HepG2 (cell line): ENCODE data around the gene PSENEN. TPM values are rescaled to one million over a fixed set of nuclear protein-coding genes. Genes with fewer than 3 reads are reported as not detected.

Experiments used
- ARID4A ChIP-seq: sonication (generic); formaldehyde crosslinking; IDR thresholded peaks from 2 replicates; pipeline ENCODE4 v1.5.0; 2020; ENCODE audit warnings: mild to moderate bottlenecking, missing genetic modification reagents, borderline replicate concordance
- CBFB ChIP-seq: sonication (generic); formaldehyde crosslinking; IDR thresholded peaks from 2 replicates; pipeline ENCODE4 v1.4.0; 2020; ENCODE audit warnings: missing genetic modification reagents
- CSRNP1 ChIP-seq: sonication (generic); formaldehyde crosslinking; IDR thresholded peaks from 2 replicates; pipeline ENCODE4 v1.8.1; 2023; ENCODE audit warnings: mild to moderate bottlenecking, missing genetic modification reagents
- FOSL2 ChIP-seq: sonication (generic); formaldehyde crosslinking; IDR thresholded peaks from 2 replicates; pipeline ENCODE4 v1.4.0; 2020; ENCODE audit warnings: missing genetic modification reagents
- FOXA1 ChIP-seq, 2 experiments: fragments of 450-650 bp in 1 of 2; sonication (generic) in 1 of 2; formaldehyde crosslinking in 1 of 2; IDR thresholded peaks; 2 replicates each; pipeline versions ENCODE4 v1.4.0 to v1.6.1; 2016 to 2020; ENCODE audit warnings: missing genetic modification reagents in 1 of 2
- NFKB2 ChIP-seq: sonication (generic); formaldehyde crosslinking; IDR thresholded peaks from 2 replicates; pipeline ENCODE4 v1.4.0; 2020; ENCODE audit warnings: missing genetic modification reagents, borderline replicate concordance
- NFRKB ChIP-seq: fragments of 450-650 bp; IDR thresholded peaks from 2 replicates; pipeline ENCODE4 v1.6.1; 2017
- SOX13 ChIP-seq, 3 experiments: fragments of 450-650 bp in 1 of 3; sonication (generic) in 1 of 3; formaldehyde crosslinking in 1 of 3; IDR thresholded peaks in 2 of 3; conservative IDR thresholded peaks in 1 of 3; 2 replicates each; pipeline versions ENCODE4 v1.5.0 to v1.6.1; 2016 to 2020; ENCODE audit warnings: antibody characterized with exemption in 1 of 3, mild to moderate bottlenecking in 1 of 3, missing compliant biosample characterization in 1 of 3, missing genetic modification reagents in 1 of 3, moderate library complexity in 1 of 3
- U2AF1 ChIP-seq: fragments of 200-400 bp; formaldehyde crosslinking; optimal IDR thresholded peaks from 2 replicates; pipeline ENCODE3; 2017; ENCODE audit warnings: mild to moderate bottlenecking, low read depth, low read length
- U2AF2 ChIP-seq: fragments of 200-400 bp; formaldehyde crosslinking; IDR thresholded peaks from 2 replicates; pipeline ENCODE4 v1.6.1; 2017; ENCODE audit warnings: low read depth, mild to moderate bottlenecking, low read length
- ZBTB7A ChIP-seq: sonication (generic); formaldehyde crosslinking; IDR thresholded peaks from 2 replicates; pipeline ENCODE4 v1.8.0; 2022; ENCODE audit warnings: mild to moderate bottlenecking, missing genetic modification reagents
- ZKSCAN1 ChIP-seq: fragments of 150-350 bp; IDR thresholded peaks from 2 replicates; pipeline ENCODE4 v1.6.1; 2014; ENCODE audit warnings: low read length
- ZNF543 ChIP-seq: sonication (generic); formaldehyde crosslinking; IDR thresholded peaks from 2 replicates; pipeline ENCODE4 v1.4.0; 2020; ENCODE audit warnings: mild to moderate bottlenecking, missing genetic modification reagents
- ZNF577 ChIP-seq: sonication (generic); formaldehyde crosslinking; IDR thresholded peaks from 2 replicates; pipeline ENCODE4 v1.4.0; 2020; ENCODE audit warnings: mild to moderate bottlenecking, low read depth, missing genetic modification reagents, borderline replicate concordance
- ZNF589 ChIP-seq: sonication (generic); formaldehyde crosslinking; conservative IDR thresholded peaks from 2 replicates; pipeline ENCODE4 v1.8.0; 2022; ENCODE audit warnings: mild to moderate bottlenecking, moderate library complexity, missing genetic modification reagents
- ZNF766 ChIP-seq: sonication (generic); formaldehyde crosslinking; IDR thresholded peaks from 2 replicates; pipeline ENCODE4 v1.5.0; 2020; ENCODE audit warnings: missing genetic modification reagents, borderline replicate concordance
- polyA plus RNA-seq, 8 experiments: library from polyadenylated mRNA; depleted of rRNA in 3 of 8; stranded (reverse) in 7 of 8; unstranded in 1 of 8; fragments of >200 nt; fragmentation: Illumina TruSeq in 4 of 8; extraction: Trizol in 4 of 8; gene quantifications; 2 replicates each; pipeline versions ENCODE4 v1.2.1 to v1.2.3, GENCODE V29; 2011 to 2016; ENCODE audit warnings: low read depth in 4 of 8, missing spikeins in 1 of 8, mixed read lengths in 1 of 8; ENCODE audit not compliant: insufficient read depth in 1 of 8
- total RNA-seq, 5 experiments: library from RNA; depleted of rRNA; stranded (reverse); fragments of >200 nt; fragmentation: Illumina TruSeq; extraction: Trizol; gene quantifications; 2 replicates each; pipeline ENCODE4 v1.2.3, GENCODE V29; 2016; ENCODE audit warnings: low read depth in 1 of 5
- TF ChIP-seq, protein P1 (sequence below): sonication (generic); formaldehyde crosslinking; IDR thresholded peaks from 2 replicates; pipeline ENCODE4 v1.4.0; 2020; ENCODE audit warnings: missing genetic modification reagents
- TF ChIP-seq, protein P2 (sequence below): sonication (generic); formaldehyde crosslinking; conservative IDR thresholded peaks from 2 replicates; pipeline ENCODE4 v1.8.0; 2022; ENCODE audit warnings: mild to moderate bottlenecking, moderate library complexity, missing genetic modification reagents

PSENEN gene
- total and polyA plus RNA-seq, 2 of the 13 experiments (the other 11 are each of a cell fraction or from before 2014, with no cell fraction given): 16.9 to 34.2 TPM

GRCh38 chr19:35715981-35716800 lies 29.3 kb upstream of the PSENEN start (continued):
- TF ChIP-seq, protein P1, sequence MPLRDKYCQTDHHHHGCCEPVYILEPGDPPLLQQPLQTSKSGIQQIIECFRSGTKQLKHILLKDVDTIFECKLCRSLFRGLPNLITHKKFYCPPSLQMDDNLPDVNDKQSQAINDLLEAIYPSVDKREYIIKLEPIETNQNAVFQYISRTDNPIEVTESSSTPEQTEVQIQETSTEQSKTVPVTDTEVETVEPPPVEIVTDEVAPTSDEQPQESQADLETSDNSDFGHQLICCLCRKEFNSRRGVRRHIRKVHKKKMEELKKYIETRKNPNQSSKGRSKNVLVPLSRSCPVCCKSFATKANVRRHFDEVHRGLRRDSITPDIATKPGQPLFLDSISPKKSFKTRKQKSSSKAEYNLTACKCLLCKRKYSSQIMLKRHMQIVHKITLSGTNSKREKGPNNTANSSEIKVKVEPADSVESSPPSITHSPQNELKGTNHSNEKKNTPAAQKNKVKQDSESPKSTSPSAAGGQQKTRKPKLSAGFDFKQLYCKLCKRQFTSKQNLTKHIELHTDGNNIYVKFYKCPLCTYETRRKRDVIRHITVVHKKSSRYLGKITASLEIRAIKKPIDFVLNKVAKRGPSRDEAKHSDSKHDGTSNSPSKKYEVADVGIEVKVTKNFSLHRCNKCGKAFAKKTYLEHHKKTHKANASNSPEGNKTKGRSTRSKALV (CRISPR knock-in tag): peak; percentile 74; the same call in 1 of the 2 replicates
- TF ChIP-seq ZNF577 (CRISPR knock-in tag): no peak
- no peak for TF ChIP-seq U2AF2
- TF ChIP-seq CSRNP1 (CRISPR knock-in tag): peak; percentile 58; the same call in 1 of the 2 replicates
- TF ChIP-seq NFKB2 (CRISPR knock-in tag): no peak
- 0 out of 2 replicates have a peak, but pooled peaks have one; percentile 36 for TF ChIP-seq ARID4A (CRISPR knock-in tag)
- no peak for TF ChIP-seq FOXA1 (IDR thresholded peaks at IDR 0.05)
- no peak for TF ChIP-seq FOXA1 (CRISPR knock-in tag; IDR thresholded peaks at IDR 0.05)
- TF ChIP-seq U2AF1: no peak
- TF ChIP-seq FOSL2: no peak
- peak; percentile 80; the same call in 1 of the 2 replicates for TF ChIP-seq ZNF543
- TF ChIP-seq ZBTB7A (CRISPR knock-in tag): peak; percentile 43; the same call in 1 of the 2 replicates
- TF ChIP-seq ZKSCAN1: no peak
- TF ChIP-seq, protein P2, sequence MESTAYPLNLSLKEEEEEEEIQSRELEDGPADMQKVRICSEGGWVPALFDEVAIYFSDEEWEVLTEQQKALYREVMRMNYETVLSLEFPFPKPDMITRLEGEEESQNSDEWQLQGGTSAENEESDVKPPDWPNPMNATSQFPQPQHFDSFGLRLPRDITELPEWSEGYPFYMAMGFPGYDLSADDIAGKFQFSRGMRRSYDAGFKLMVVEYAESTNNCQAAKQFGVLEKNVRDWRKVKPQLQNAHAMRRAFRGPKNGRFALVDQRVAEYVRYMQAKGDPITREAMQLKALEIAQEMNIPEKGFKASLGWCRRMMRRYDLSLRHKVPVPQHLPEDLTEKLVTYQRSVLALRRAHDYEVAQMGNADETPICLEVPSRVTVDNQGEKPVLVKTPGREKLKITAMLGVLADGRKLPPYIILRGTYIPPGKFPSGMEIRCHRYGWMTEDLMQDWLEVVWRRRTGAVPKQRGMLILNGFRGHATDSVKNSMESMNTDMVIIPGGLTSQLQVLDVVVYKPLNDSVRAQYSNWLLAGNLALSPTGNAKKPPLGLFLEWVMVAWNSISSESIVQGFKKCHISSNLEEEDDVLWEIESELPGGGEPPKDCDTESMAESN (CRISPR knock-in tag): 0 out of 2 replicates have a peak, but pooled peaks have one; percentile 2
- no peak; the same call in none of the 2 replicates for TF ChIP-seq CBFB (CRISPR knock-in tag)
- TF ChIP-seq SOX13 (IDR thresholded peaks at IDR 0.05): no peak
- no peak; a peak in 1 of 4 replicates for TF ChIP-seq SOX13 (CRISPR knock-in tag; conservative IDR thresholded peaks at IDR 0.05 in 1 of 2, IDR thresholded peaks at IDR 0.05 in 1 of 2)
- TF ChIP-seq ZNF766 (CRISPR knock-in tag): no peak
- TF ChIP-seq ZNF589 (CRISPR knock-in tag): peak; percentile 76; the same call in 1 of the 2 replicates
- TF ChIP-seq NFRKB: no peak
